Measurements from ENCODE around the gene BTC.
"Not testable (repeated sequence)": the region's sequence is repeated elsewhere in the genome, so short reads cannot be mapped to it uniquely, and the experiment has no call there.

BTC gene, protein sequence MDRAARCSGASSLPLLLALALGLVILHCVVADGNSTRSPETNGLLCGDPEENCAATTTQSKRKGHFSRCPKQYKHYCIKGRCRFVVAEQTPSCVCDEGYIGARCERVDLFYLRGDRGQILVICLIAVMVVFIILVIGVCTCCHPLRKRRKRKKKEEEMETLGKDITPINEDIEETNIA

GRCh38 chr4:74794382-74795010, at the start of gene BTC:
Gene BTC (minus strand): TSS chr4:74794523. CDS start chr4:74794325, 198 bp downstream.
- peak in 1 of 2 experiments; percentile 3 for DNase-seq

GRCh38 chr4:74840936-74841509, 46.7 kb upstream of the BTC start:
- TF ChIP-seq POLR2A (IDR thresholded peaks at IDR 0.05; ENCODE audit: low read length) (no peak), GATA1 (IDR thresholded peaks at IDR 0.05; ENCODE audit: low read depth, low read length) (no peak)
- DNase-seq: no peak

More at GRCh38 chr4:74794382-74795010, at the start of gene BTC:
- TF ChIP-seq GATA1 (IDR thresholded peaks at IDR 0.05; ENCODE audit: low read depth, low read length): no peak
- TF ChIP-seq POLR2A (IDR thresholded peaks at IDR 0.05; ENCODE audit: low read length): no peak

- TF ChIP-seq POLR2A (IDR thresholded peaks at IDR 0.05; ENCODE audit: low read length): no peak
- no peak for TF ChIP-seq GATA1 (IDR thresholded peaks at IDR 0.05; ENCODE audit: low read depth, low read length)
- no peak for DNase-seq
Observed at GRCh38 chr4:74838746-74839370, 44.5 kb upstream of the BTC start.

DNA sequence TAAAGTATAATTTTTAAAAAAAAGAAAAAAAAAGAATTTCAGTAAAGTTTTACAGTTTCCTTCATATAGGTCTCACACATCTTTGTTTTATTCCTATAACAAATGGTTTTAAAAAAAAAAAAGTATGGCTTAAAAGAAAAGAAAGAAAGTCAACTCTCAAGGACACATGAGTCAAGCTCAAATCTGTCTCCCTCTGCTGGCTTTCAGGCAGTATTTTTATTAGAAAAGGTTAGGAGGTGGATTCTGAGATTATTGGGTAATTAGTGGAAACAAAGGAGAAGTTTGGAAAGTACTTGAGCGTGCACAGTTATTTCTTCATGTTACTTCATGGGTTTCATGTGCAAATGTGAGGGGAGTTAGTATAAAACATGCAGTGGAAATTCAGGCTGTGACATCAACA, 36.6 kb upstream of the BTC start:
- TF ChIP-seq POLR2A (IDR thresholded peaks at IDR 0.05; ENCODE audit: low read length) (no peak), GATA1 (IDR thresholded peaks at IDR 0.05; ENCODE audit: low read depth, low read length) (no peak)
- DNase-seq: no peak

DNA sequence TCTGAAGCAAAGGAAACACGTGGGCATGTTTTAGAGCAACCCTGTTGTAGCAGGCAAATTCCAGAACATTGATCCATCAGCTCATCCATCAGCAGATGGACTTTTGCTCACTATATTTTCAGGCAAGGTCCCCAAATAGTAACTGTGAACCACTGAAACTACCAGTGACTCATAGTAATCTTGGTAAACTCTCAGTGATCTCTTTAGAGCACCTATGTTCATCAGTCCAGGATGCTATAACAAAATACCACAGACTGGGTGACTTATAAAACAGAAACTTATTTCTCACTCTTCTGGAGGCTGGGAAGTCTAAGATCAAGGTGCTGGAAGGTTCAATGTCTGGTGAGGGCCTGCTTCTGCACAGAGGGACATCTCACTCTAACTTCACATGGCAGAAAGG, 28.9 kb upstream of the BTC start:
- no peak for DNase-seq
- no peak for TF ChIP-seq POLR2A (IDR thresholded peaks at IDR 0.05; ENCODE audit: low read length)

DNA sequence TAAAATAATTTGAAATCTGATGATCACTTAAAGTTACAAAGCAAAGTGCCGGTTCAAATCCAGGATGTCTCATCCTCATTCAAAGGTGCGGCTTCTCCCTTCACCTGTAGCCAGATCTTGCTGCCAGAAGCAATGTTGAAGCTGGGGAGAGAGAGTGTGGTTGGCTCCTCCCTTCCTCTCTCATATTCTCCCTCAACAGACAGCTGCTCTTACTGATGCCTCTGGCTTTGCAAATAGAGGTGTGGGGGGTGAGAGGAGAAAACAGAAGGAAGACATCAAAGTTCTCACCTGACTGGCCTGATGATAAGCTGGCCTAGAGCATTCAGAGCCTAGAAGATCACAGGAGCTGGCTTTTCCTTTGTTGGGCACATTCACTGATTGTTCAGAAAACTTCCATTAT, 28.3 kb upstream of the BTC start:
- DNase-seq: no peak
- TF ChIP-seq GATA1 (IDR thresholded peaks at IDR 0.05; ENCODE audit: low read depth, low read length): no peak
- TF ChIP-seq POLR2A (IDR thresholded peaks at IDR 0.05; ENCODE audit: low read length): no peak

- no peak for TF ChIP-seq POLR2A (IDR thresholded peaks at IDR 0.05; ENCODE audit: low read length)
- TF ChIP-seq GATA1 (IDR thresholded peaks at IDR 0.05; ENCODE audit: low read depth, low read length): no peak
- no peak for DNase-seq
Observed at GRCh38 chr4:74821541-74821940, 27.2 kb upstream of the BTC start.

GRCh38 chr4:74814052-74814451, 19.7 kb upstream of the BTC start:
- no peak for DNase-seq
- no peak for TF ChIP-seq GATA1 (IDR thresholded peaks at IDR 0.05; ENCODE audit: low read depth, low read length)
- TF ChIP-seq POLR2A (IDR thresholded peaks at IDR 0.05; ENCODE audit: low read length): no peak

- DNase-seq: not testable (repeated sequence)
Observed at GRCh38 chr4:74812056-74812455, 17.7 kb upstream of the BTC start.

GRCh38 chr4:74805601-74806000, 11.3 kb upstream of the BTC start:
- no peak for DNase-seq

DNA sequence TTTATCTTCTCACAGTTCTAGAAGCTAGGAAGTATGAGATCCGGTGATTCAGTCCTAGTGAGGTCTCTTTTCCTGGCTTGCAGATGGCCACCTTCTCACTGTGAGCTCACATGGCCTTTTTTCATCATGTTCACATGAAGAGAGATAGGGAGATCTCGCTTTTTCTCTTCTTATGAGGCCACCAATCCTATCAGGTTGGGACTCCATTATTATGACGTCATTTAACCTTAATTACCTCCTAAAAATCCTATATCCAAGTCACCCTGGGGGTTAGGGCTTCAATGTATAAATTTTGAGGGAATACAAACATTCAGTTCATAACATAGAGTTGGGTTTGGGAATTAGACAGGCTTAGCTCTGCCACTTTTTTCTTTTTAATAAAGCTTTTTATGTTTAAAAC, 6.0 kb upstream of the BTC start:
- DNase-seq: no peak
- TF ChIP-seq GATA1 (IDR thresholded peaks at IDR 0.05; ENCODE audit: low read depth, low read length) (no peak), POLR2A (IDR thresholded peaks at IDR 0.05; ENCODE audit: low read length) (no peak)

More at GRCh38 chr4:74805601-74806000, 11.3 kb upstream of the BTC start:
- no peak for TF ChIP-seq POLR2A (IDR thresholded peaks at IDR 0.05; ENCODE audit: low read length)
- TF ChIP-seq GATA1 (IDR thresholded peaks at IDR 0.05; ENCODE audit: low read depth, low read length): no peak

- TF ChIP-seq GATA1 (IDR thresholded peaks at IDR 0.05; ENCODE audit: low read depth, low read length): no peak
- no peak for TF ChIP-seq POLR2A (IDR thresholded peaks at IDR 0.05; ENCODE audit: low read length)
- DNase-seq: no peak
Observed at GRCh38 chr4:74796631-74797030, 2.3 kb upstream of the BTC start.

GRCh38 chr4:74793757-74794381, 454 bp downstream of the BTC start:
- TF ChIP-seq GATA1 (IDR thresholded peaks at IDR 0.05; ENCODE audit: low read depth, low read length) (no peak), POLR2A (IDR thresholded peaks at IDR 0.05; ENCODE audit: low read length) (no peak)
- peak in 1 of 2 experiments; percentile 1 for DNase-seq

- no peak for DNase-seq
- TF ChIP-seq GATA1 (IDR thresholded peaks at IDR 0.05; ENCODE audit: low read depth, low read length): no peak
- TF ChIP-seq POLR2A (IDR thresholded peaks at IDR 0.05; ENCODE audit: low read length): no peak
Observed at GRCh38 chr4:74790652-74791051, 3.7 kb downstream of the BTC start.
